Astrocyte of the spinal cord (primary cell): ENCODE data around the gene USPL1.
A peak's percentile ranks its signal among the peaks of the same experiment; 100 is the strongest.

Experiments
- DNase-seq: peaks from one replicate; pipeline ENCODE4 v3.0.0; 2011; ENCODE audit warnings: low read depth, low spot score
- H3K4me3 ChIP-seq: 2 replicates; pipeline ENCODE4 v1.5.1; 2011; ENCODE audit warnings: low read depth, mild to moderate bottlenecking, low read length, moderate library complexity
- in situ Hi-C: cut with HindIII; loops from 2 replicates; pipeline ENCODE4 v1.10.0; 2017; ENCODE audit warnings: low sequenced_read_pairs
- TF ChIP-seq, protein P1 (sequence below): IDR thresholded peaks from 2 replicates; pipeline ENCODE4 v1.5.1; 2012; ENCODE audit warnings: low read depth, mild to moderate bottlenecking, low read length, inconsistent platforms

The USPL1 gene

GRCh38 chr13:30685987-30686386 is 68.3 kb downstream of the USPL1 start:
- TF ChIP-seq, protein P1, sequence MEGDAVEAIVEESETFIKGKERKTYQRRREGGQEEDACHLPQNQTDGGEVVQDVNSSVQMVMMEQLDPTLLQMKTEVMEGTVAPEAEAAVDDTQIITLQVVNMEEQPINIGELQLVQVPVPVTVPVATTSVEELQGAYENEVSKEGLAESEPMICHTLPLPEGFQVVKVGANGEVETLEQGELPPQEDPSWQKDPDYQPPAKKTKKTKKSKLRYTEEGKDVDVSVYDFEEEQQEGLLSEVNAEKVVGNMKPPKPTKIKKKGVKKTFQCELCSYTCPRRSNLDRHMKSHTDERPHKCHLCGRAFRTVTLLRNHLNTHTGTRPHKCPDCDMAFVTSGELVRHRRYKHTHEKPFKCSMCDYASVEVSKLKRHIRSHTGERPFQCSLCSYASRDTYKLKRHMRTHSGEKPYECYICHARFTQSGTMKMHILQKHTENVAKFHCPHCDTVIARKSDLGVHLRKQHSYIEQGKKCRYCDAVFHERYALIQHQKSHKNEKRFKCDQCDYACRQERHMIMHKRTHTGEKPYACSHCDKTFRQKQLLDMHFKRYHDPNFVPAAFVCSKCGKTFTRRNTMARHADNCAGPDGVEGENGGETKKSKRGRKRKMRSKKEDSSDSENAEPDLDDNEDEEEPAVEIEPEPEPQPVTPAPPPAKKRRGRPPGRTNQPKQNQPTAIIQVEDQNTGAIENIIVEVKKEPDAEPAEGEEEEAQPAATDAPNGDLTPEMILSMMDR = no peak
- in situ Hi-C loops = no loop called here
- DNase-seq = no peak
- no peak overlapping the region for H3K4me3 ChIP-seq

GRCh38 chr13:30687601-30688000 is 69.9 kb downstream of the USPL1 start:
- TF ChIP-seq, protein P1 = no peak
- in situ Hi-C loops = no loop called here
- no peak for DNase-seq
- H3K4me3 ChIP-seq = no peak overlapping the region

DNA sequence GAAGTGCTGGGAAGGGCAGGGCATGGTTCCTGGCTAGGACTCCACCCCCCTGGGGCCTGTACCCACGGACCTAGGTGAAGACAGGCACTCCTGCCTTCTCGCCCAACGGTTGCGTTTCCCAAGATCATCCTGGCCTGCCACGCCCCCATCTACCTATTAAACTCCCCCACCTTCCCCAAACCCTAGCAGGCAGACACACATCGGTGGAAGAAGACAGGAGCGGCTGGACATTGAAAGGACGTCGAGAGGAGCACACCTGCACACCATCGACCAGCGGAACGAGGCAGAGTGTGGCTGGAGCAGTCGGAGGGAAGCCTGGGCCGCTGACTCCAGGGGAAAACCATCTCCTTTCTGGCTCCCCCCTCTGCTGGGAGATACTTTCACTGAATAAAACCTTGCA is 72.0 kb downstream of the USPL1 start:
- TF ChIP-seq, protein P1 = no peak
- DNase-seq = no peak
- no peak overlapping the region for H3K4me3 ChIP-seq
- in situ Hi-C loops = no loop called here

- peak; percentile 94 for DNase-seq
- in situ Hi-C loops = no loop called here
- TF ChIP-seq, protein P1 = no peak
- peak overlapping the region; percentile 4 for H3K4me3 ChIP-seq
Measured at GRCh38 chr13:30690282-30691188, 72.8 kb downstream of the USPL1 start.

DNA sequence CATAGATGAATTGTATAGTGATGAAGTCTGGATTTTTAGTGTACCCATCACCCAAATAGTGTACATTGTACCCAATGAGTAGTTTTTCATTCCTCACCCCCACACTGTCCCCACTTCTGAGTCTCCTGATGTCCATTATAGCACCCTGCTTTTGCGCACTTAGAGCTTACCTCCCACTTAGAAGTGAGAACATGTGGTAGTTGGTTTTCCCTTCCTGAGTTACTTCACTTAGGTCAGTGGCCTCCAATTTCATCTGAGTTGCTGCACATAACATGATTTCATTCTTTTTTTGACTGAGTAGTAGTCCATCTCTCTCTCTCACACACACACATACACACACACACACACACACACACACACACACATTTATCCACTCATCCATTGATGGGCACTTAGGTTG is 74.4 kb downstream of the USPL1 start:
- in situ Hi-C loops = no loop called here

GRCh38 chr13:30696278-30697176 is 78.8 kb downstream of the USPL1 start:
- TF ChIP-seq, protein P1 = no peak
- in situ Hi-C loops = no loop called here
- no peak overlapping the region for H3K4me3 ChIP-seq
- DNase-seq = peak; percentile 67

More for the DNA sequence above, 74.4 kb downstream of the USPL1 start:
- no peak overlapping the region for H3K4me3 ChIP-seq
- DNase-seq = no peak
- TF ChIP-seq, protein P1 = no peak
